Esophagus squamous epithelium (tissue), 5 donors: Measurements from ENCODE around the gene UNC5B. TPM values are rescaled to one million over a fixed set of nuclear protein-coding genes. Genes with fewer than 3 reads are reported as not detected.

Source experiments
- DNase-seq: peaks from one replicate; lab custom pipeline; 2025; lab: John Stamatoyannopoulos, UW
- H3K27ac ChIP-seq, 4 donors: fragments of 200-600 bp; sonication (generic); one replicate each; pipeline ENCODE4 v1.5.1; 2016 to 2019; ENCODE audit warnings: mild to moderate bottlenecking in 1 of 4
- H3K27me3 ChIP-seq, 4 donors: fragments of 200-600 bp; sonication (generic); 1 replicate in 3 of 4; 2 replicates in 1 of 4; pipeline versions ENCODE4 v1.5.1 to v1.6.0; 2017 to 2021; ENCODE audit warnings: antibody characterized with exemption in 1 of 4
- H3K36me3 ChIP-seq, 3 donors: fragments of 200-600 bp; sonication (generic); one replicate each; pipeline ENCODE4 v1.5.1; 2016 to 2019
- H3K4me1 ChIP-seq, 3 donors: fragments of 200-600 bp; sonication (generic); one replicate each; pipeline ENCODE4 v1.5.1; 2017 to 2019
- H3K4me3 ChIP-seq, 4 donors: fragments of 200-600 bp; sonication (generic); 1 replicate in 3 of 4; 2 replicates in 1 of 4; pipeline ENCODE4 v1.5.1; 2016 to 2019; ENCODE audit warnings: mild to moderate bottlenecking in 2 of 4, moderate library complexity in 1 of 4
- H3K9me3 ChIP-seq, 3 donors: fragments of 200-600 bp; sonication (generic); one replicate each; pipeline ENCODE4 v1.5.1; 2016 to 2019
- CTCF ChIP-seq, 6 experiments: fragments of 450-650 bp in 4 of 6; fragments of 200-600 bp in 2 of 6; sonication (generic) in 2 of 6; IDR thresholded peaks; one replicate each; pipeline ENCODE4 v1.5.1; 2016 to 2019; ENCODE audit warnings: antibody characterized with exemption in 6 of 6, mild to moderate bottlenecking in 4 of 6, moderate library complexity in 4 of 6
- POLR2A ChIP-seq, 4 donors: fragments of 450-650 bp; IDR thresholded peaks; one replicate each; pipeline ENCODE4 v1.6.1; 2017; ENCODE audit warnings: antibody characterized with exemption in 4 of 4, mild to moderate bottlenecking in 4 of 4, moderate library complexity in 3 of 4
- WGBS, 2 donors: methylation state at CpG; one replicate each; pipeline ENCODE4 v1.1.5; 2018; 5-methylcytosine and 5-hydroxymethylcytosine counted together
- intact Hi-C: fragments of 100-400 bp; cut with DNase I; formaldehyde crosslinking; loops from one replicate; pipeline ENCODE4 v1.15.0; 2022
- total RNA-seq, 4 donors: library from RNA; depleted of rRNA; stranded (reverse); fragments of >200 nt; gene quantifications; one replicate each; pipeline ENCODE4 v1.1.0, GENCODE V29; 2016
- donor health status: DM: yes; HTN: yes; CAD: no.

The UNC5B gene
- total RNA-seq, 4 donors from 2014 or later = 18.9 to 48.1 (median 28.4) TPM

GRCh38 chr10:71244431-71245419 is 32.4 kb downstream of the UNC5B start:
- Histone ChIP-seq H3K9me3 (no peaks in the 10 kb centered on the region), H3K27ac (peak overlapping the region; percentile 85 to 90 (median 87)), H3K4me3 (peak overlapping the region in 3 of 4 donors; percentile 21 to 53 (median 28)), H3K36me3 (no peaks in the 10 kb centered on the region), H3K27me3 (no peaks in the 10 kb centered on the region), H3K4me1 (peaks cover 61 to 100% (median 64%) of the 10 kb centered on the region in 3 donors)
- WGBS, 2 donors = 21 to 22% methylated on average over 28 to 29 of the region's 29 CpGs
- intact Hi-C loops = no loop called here
- no peak for DNase-seq
- TF ChIP-seq CTCF (IDR thresholded peaks at IDR 0.05) (no peak), POLR2A (IDR thresholded peaks at IDR 0.05) (no peak)

GRCh38 chr10:71245420-71246325 is 33.3 kb downstream of the UNC5B start:
- WGBS, 2 donors = 78 to 96% methylated on average over 5 to 11 of the region's 21 CpGs
- no peak for DNase-seq
- Histone ChIP-seq H3K36me3 (no peaks in the 10 kb centered on the region), H3K4me1 (peaks cover 61 to 100% (median 71%) of the 10 kb centered on the region in 3 donors), H3K9me3 (no peaks in the 10 kb centered on the region), H3K27ac (peak overlapping the region; percentile 85 to 90 (median 87)), H3K4me3 (no peak overlapping the region), H3K27me3 (no peaks in the 10 kb centered on the region)
- no peak for TF ChIP-seq CTCF (IDR thresholded peaks at IDR 0.05)
- no peak for TF ChIP-seq POLR2A (IDR thresholded peaks at IDR 0.05)
- intact Hi-C loops = no loop called here

GRCh38 chr10:71246591-71247413 is 34.4 kb downstream of the UNC5B start:
- Histone ChIP-seq H3K27me3 (no peaks in the 10 kb centered on the region), H3K27ac (peak overlapping the region; percentile 85 to 90 (median 87)), H3K9me3 (no peaks in the 10 kb centered on the region), H3K4me3 (no peak overlapping the region), H3K4me1 (peaks cover 60 to 100% (median 76%) of the 10 kb centered on the region in 3 donors), H3K36me3 (no peaks in the 10 kb centered on the region)
- no peak for DNase-seq
- TF ChIP-seq CTCF (IDR thresholded peaks at IDR 0.05) = no peak
- TF ChIP-seq POLR2A (IDR thresholded peaks at IDR 0.05) = peak in 3 of 4 donors; percentile 31 to 50 (median 40)
- 28 to 32% methylated on average over 8 to 10 of the region's 11 CpGs for WGBS, 2 donors
- intact Hi-C loops = no loop called here

GRCh38 chr10:71247414-71247705 is 35.0 kb downstream of the UNC5B start:
- peak overlapping the region; percentile 85 to 90 (median 87) for H3K27ac ChIP-seq

More at GRCh38 chr10:71247414-71247705, 35.0 kb downstream of the UNC5B start:
- TF ChIP-seq POLR2A (IDR thresholded peaks at IDR 0.05) = no peak
- TF ChIP-seq CTCF (IDR thresholded peaks at IDR 0.05) = no peak
- Histone ChIP-seq H3K9me3 (no peaks in the 10 kb centered on the region), H3K27me3 (no peaks in the 10 kb centered on the region), H3K4me1 (peaks cover 55 to 100% (median 72%) of the 10 kb centered on the region in 3 donors), H3K4me3 (no peak overlapping the region), H3K36me3 (no peaks in the 10 kb centered on the region)
- 60 to 80% methylated on average over 1 to 3 of the region's 4 CpGs for whole genome bisulfite sequencing, 2 donors
- DNase-seq = no peak
- intact Hi-C loops = no loop called here
